Mesenchymal stem cell (in vitro differentiated cells and primary cell): Measurements from ENCODE around the gene LRRC3C.
"Not testable (repeated sequence)": the region's sequence is repeated elsewhere in the genome, so short reads cannot be mapped to it uniquely, and the experiment has no call there.

Experiments used
- DNase-seq: peaks from one replicate; pipeline ENCODE4 v3.0.0-alpha.2; 2013
- H2AFZ ChIP-seq: one replicate; pipeline ENCODE4 v1.6.1; 2013; ENCODE audit warnings: low read depth, mild to moderate bottlenecking, control low read depth, inconsistent platforms, low read length, moderate library complexity
- H2AK5ac ChIP-seq: 2 replicates; pipeline ENCODE4 v1.6.1; 2013; ENCODE audit warnings: low read length, moderate library complexity, mild to moderate bottlenecking, inconsistent platforms; ENCODE audit not compliant: severe bottlenecking
- H2BK120ac ChIP-seq: one replicate; pipeline ENCODE4 v1.6.1; 2013; ENCODE audit warnings: low read depth, mild to moderate bottlenecking, inconsistent platforms, low read length, moderate library complexity
- H2BK12ac ChIP-seq, 2 experiments: one replicate each; pipeline ENCODE4 v1.6.1; 2013; ENCODE audit warnings: inconsistent platforms in 2 of 2, low read length in 2 of 2, mild to moderate bottlenecking in 2 of 2, moderate library complexity in 2 of 2, control low read depth in 1 of 2
- H2BK15ac ChIP-seq: one replicate; pipeline ENCODE4 v1.6.1; 2013; ENCODE audit warnings: mild to moderate bottlenecking, low read depth, inconsistent platforms; ENCODE audit not compliant: poor library complexity, severe bottlenecking
- H2BK5ac ChIP-seq: 2 replicates; pipeline ENCODE4 v1.6.1; 2013; ENCODE audit warnings: low read depth, mild to moderate bottlenecking, low read length, control low read depth, inconsistent platforms; ENCODE audit not compliant: poor library complexity, severe bottlenecking
- H3K14ac ChIP-seq, 2 experiments: one replicate each; pipeline ENCODE4 v1.6.1; 2013; ENCODE audit warnings: inconsistent platforms in 2 of 2, low read length in 2 of 2, control low read depth in 1 of 2, mild to moderate bottlenecking in 1 of 2, moderate library complexity in 1 of 2
- H3K18ac ChIP-seq, 2 experiments: one replicate each; pipeline ENCODE4 v1.6.1; 2013; ENCODE audit warnings: inconsistent platforms in 2 of 2, low read length in 2 of 2, control low read depth in 1 of 2, low read depth in 1 of 2, mild to moderate bottlenecking in 1 of 2
- H3K23ac ChIP-seq, 2 experiments: one replicate each; pipeline ENCODE4 v1.6.1; 2013; ENCODE audit warnings: inconsistent platforms in 2 of 2, low read length in 2 of 2, mild to moderate bottlenecking in 2 of 2, moderate library complexity in 2 of 2, control low read depth in 1 of 2
- H3K27ac ChIP-seq: 2 replicates; pipeline ENCODE4 v1.5.1; 2013; ENCODE audit warnings: mild to moderate bottlenecking, moderate library complexity, low read length, control low read depth, inconsistent platforms; ENCODE audit not compliant: poor library complexity, severe bottlenecking
- H3K27me3 ChIP-seq, 2 experiments: 2 replicates each; pipeline versions ENCODE4 v1.6.1 to v1.7.0; 2013; ENCODE audit warnings: low read length in 2 of 2, mild to moderate bottlenecking in 2 of 2, moderate library complexity in 2 of 2, control low read depth in 1 of 2, inconsistent platforms in 1 of 2; ENCODE audit not compliant: control insufficient read depth in 1 of 2, insufficient read depth in 1 of 2
- H3K36me3 ChIP-seq, 2 experiments: 2 replicates each; pipeline versions ENCODE4 v1.6.1 to v1.7.0; 2013; ENCODE audit warnings: low read length in 2 of 2, control low read depth in 1 of 2, inconsistent platforms in 1 of 2, low read depth in 1 of 2, mild to moderate bottlenecking in 1 of 2; ENCODE audit not compliant: insufficient read depth in 2 of 2, control insufficient read depth in 1 of 2
- H3K4ac ChIP-seq, 2 experiments: one replicate each; pipeline ENCODE4 v1.6.1; 2013; ENCODE audit warnings: inconsistent platforms in 2 of 2, low read length in 2 of 2, mild to moderate bottlenecking in 2 of 2, moderate library complexity in 2 of 2, control low read depth in 1 of 2, low read depth in 1 of 2
- H3K4me1 ChIP-seq: 2 replicates; pipeline ENCODE4 v1.6.1; 2013; ENCODE audit warnings: low read depth, low read length, control low read depth; ENCODE audit not compliant: control insufficient read depth, insufficient read depth
- H3K4me2 ChIP-seq: 2 replicates; pipeline ENCODE4 v1.6.1; 2013; ENCODE audit warnings: low read length, mild to moderate bottlenecking, inconsistent platforms; ENCODE audit not compliant: poor library complexity, severe bottlenecking
- H3K4me3 ChIP-seq, 2 experiments: 2 replicates each; pipeline versions ENCODE4 v1.5.1 to v1.7.0; 2013; ENCODE audit warnings: low read length in 2 of 2, mild to moderate bottlenecking in 2 of 2, control low read depth in 1 of 2, low read depth in 1 of 2; ENCODE audit not compliant: insufficient read depth in 1 of 2
- H3K79me1 ChIP-seq: replicated peaks from 2 replicates; pipeline ENCODE4 v1.6.1; 2013; ENCODE audit warnings: mild to moderate bottlenecking, control low read depth, low read length, inconsistent platforms; ENCODE audit not compliant: poor library complexity, severe bottlenecking
- H3K9ac ChIP-seq: 2 replicates; pipeline ENCODE4 v1.7.0; 2013; ENCODE audit warnings: mild to moderate bottlenecking, low read length, moderate library complexity
- H3K9me3 ChIP-seq: 2 replicates; pipeline ENCODE4 v1.7.0; 2013; ENCODE audit warnings: mild to moderate bottlenecking, low read length; ENCODE audit not compliant: control insufficient read depth
- H4K8ac ChIP-seq: one replicate; pipeline ENCODE4 v1.6.1; 2013; ENCODE audit warnings: inconsistent platforms, mild to moderate bottlenecking, low read length, moderate library complexity
- H4K91ac ChIP-seq: one replicate; pipeline ENCODE4 v1.6.1; 2013; ENCODE audit warnings: mild to moderate bottlenecking, low read length, inconsistent platforms
- WGBS: methylation state at CpG from one replicate; pipeline ENCODE4 v1.1.7; 2013; ENCODE audit warnings: mixed read lengths; 5-methylcytosine and 5-hydroxymethylcytosine counted together

LRRC3C gene

DNA sequence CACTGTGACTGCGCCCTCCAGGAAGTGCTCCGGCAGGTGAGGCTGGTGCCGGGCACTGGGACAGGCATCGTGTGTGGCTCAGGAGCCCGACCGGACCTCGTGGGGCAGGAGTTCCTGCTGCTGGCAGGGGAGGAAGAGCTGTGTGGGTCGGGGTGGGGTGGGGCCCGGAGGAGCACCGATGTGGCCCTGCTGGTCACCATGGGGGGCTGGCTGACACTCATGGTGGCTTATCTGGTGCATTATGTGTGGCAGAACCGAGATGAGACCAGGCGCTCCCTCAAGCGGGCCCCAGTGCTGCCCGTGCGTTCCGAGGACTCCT lies 16.8 kb downstream of the LRRC3C start:
- no peak overlapping the region for H3K9ac ChIP-seq
- no peak overlapping the region for H2AK5ac ChIP-seq
- H2AFZ ChIP-seq = no peak overlapping the region
- H2BK5ac ChIP-seq = no peak overlapping the region
- H4K91ac ChIP-seq = no peak overlapping the region
- no peak overlapping the region for H3K18ac ChIP-seq
- H2BK120ac ChIP-seq = no peak overlapping the region
- no peak for DNase-seq
- no peak overlapping the region for H3K27ac ChIP-seq
- H3K23ac ChIP-seq = no peak overlapping the region
- peaks cover 8 to 12% of the 10 kb centered on the region in 2 experiments for H3K27me3 ChIP-seq
- no peak overlapping the region for H3K4me3 ChIP-seq
- no peaks in the 10 kb centered on the region for H3K36me3 ChIP-seq
- 87% methylated on average over 16 of the region's 16 CpGs for WGBS
- no peak overlapping the region for H3K4ac ChIP-seq
- H3K4me2 ChIP-seq = no peak overlapping the region
- H3K14ac ChIP-seq = no peak overlapping the region
- no peaks in the 10 kb centered on the region for H3K79me1 ChIP-seq
- no peaks in the 10 kb centered on the region for H3K9me3 ChIP-seq
- H4K8ac ChIP-seq = no peak overlapping the region
- H3K4me1 ChIP-seq = peaks cover 6% of the 10 kb centered on the region
- no peak overlapping the region for H2BK12ac ChIP-seq
- H2BK15ac ChIP-seq = no peak overlapping the region

DNA sequence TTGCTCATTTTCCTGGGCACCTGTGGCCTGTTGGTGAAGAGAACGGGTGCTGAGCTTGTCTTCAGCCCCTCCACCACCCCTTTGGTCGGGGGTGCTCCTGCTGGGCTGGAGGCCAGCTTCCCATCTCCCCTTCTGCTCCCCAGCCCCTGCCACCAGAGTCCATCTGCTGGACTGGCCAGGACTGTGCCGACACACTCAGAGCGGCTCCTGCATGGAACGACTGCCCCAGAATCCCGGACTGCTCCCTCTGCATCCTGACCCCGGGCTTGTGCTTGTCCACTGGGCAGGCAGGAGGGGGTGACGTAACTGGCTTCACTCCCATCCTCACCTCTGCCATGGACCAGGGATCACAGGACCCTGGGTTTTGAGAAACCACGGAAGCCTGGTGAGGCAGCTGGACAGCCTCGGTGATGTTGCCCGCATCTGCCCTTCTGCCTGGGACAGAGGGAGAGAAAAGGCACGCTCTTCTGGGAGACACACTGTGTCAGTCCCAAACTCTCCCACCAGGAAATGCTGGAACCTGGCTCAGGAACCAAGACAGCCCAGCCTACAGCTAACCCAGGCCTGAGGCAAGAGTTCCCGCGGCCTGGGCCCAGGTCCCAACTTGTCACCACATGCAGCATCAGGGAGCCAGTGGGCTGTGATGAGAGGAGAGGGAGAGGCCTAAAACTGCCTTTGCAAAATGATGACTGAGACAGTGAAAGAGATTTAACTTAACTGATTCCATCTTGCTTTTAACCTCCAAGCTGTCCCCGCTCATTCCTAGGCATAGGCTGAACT lies 19.2 kb downstream of the LRRC3C start:
- Histone ChIP-seq H3K4ac (no peak overlapping the region), H3K9me3 (no peaks in the 10 kb centered on the region), H3K18ac (no peak overlapping the region), H4K8ac (no peak overlapping the region), H2BK15ac (no peak overlapping the region), H2BK5ac (no peak overlapping the region), H2AK5ac (no peak overlapping the region), H2BK120ac (no peak overlapping the region), H3K23ac (no peak overlapping the region), H3K36me3 (no peaks in the 10 kb centered on the region), H3K4me2 (no peak overlapping the region), H3K4me3 (no peak overlapping the region), H2BK12ac (no peak overlapping the region), H4K91ac (no peak overlapping the region), H3K14ac (no peak overlapping the region), H3K79me1 (no peaks in the 10 kb centered on the region), H3K27me3 (peaks cover 8 to 12% of the 10 kb centered on the region in 2 experiments), H3K9ac (no peak overlapping the region), H3K27ac (no peak overlapping the region), H3K4me1 (no peaks in the 10 kb centered on the region), H2AFZ (no peak overlapping the region)
- DNase-seq = no peak
- WGBS = 82% methylated on average over 15 of the region's 15 CpGs

DNA sequence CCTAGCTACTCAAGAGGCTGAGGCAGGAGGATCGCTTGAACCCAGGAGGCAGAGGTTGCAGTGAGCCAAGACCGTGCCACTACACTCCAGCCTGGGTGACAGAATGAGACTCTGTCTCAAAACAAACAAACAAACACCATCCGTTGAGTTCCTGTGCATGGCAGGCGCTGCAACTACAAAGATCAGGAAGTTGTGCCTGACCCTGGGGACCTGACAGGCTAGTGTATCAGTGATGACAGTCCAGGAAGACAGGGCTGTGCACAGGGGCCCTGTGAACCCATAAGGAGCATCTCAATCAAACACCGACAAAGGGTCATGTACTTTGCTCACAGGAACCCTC lies 20.9 kb downstream of the LRRC3C start:
- not testable (repeated sequence) for H3K4me1 ChIP-seq, H2BK120ac ChIP-seq, H3K4me3 ChIP-seq, H3K18ac ChIP-seq, H4K91ac ChIP-seq, H2BK15ac ChIP-seq, H3K4me2 ChIP-seq, H2AFZ ChIP-seq, H3K36me3 ChIP-seq, H3K79me1 ChIP-seq, DNase-seq, H3K9me3 ChIP-seq, H3K9ac ChIP-seq, H2BK5ac ChIP-seq, H2AK5ac ChIP-seq, H3K27ac ChIP-seq, H3K14ac ChIP-seq, H4K8ac ChIP-seq, H2BK12ac ChIP-seq, H3K4ac ChIP-seq, H3K27me3 ChIP-seq, H3K23ac ChIP-seq
- WGBS = 66% methylated on average over 4 of the region's 5 CpGs

DNA sequence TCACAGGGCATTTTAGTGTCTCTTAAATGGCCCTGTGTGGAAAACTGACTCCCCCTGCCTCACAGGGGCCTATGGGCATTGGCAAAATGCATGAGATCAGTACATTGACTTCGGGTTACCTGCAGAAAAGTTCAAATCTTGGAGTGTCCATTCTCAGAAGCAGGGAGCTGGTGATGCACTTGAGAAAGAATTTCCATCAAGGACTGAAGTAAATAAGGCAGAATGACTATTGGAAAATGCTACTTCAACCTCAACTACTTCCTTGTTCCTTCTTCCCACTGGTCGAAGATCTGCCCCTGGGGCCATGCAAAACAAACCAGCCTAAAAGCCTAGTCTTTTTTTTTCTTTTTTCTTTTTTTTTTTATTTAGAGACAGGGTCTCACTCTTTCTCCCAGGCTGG lies 21.5 kb downstream of the LRRC3C start:
- Histone ChIP-seq H3K36me3 (no peaks in the 10 kb centered on the region), H2BK12ac (no peak overlapping the region), H3K9me3 (no peaks in the 10 kb centered on the region), H3K4me2 (no peak overlapping the region), H3K27me3 (peaks cover 0 to 6% of the 10 kb centered on the region in 2 experiments), H3K27ac (no peak overlapping the region), H3K79me1 (no peaks in the 10 kb centered on the region), H2BK15ac (no peak overlapping the region), H2BK5ac (no peak overlapping the region), H2BK120ac (no peak overlapping the region), H3K4me1 (peaks cover 9% of the 10 kb centered on the region), H3K23ac (no peak overlapping the region), H3K14ac (no peak overlapping the region), H2AK5ac (no peak overlapping the region), H4K91ac (no peak overlapping the region), H3K18ac (no peak overlapping the region), H2AFZ (no peak overlapping the region), H3K4me3 (no peak overlapping the region), H4K8ac (no peak overlapping the region), H3K4ac (no peak overlapping the region), H3K9ac (no peak overlapping the region)
- DNase-seq = no peak
- WGBS = 90% methylated on average over 2 of the region's 2 CpGs
